ENCODE measurements around the gene MAD1L1.
A peak's percentile ranks its signal among the peaks of the same experiment; 100 is the strongest.
"Not testable (repeated sequence)": the region's sequence is repeated elsewhere in the genome, so short reads cannot be mapped to it uniquely, and the experiment has no call there.

Gene MAD1L1

DNA sequence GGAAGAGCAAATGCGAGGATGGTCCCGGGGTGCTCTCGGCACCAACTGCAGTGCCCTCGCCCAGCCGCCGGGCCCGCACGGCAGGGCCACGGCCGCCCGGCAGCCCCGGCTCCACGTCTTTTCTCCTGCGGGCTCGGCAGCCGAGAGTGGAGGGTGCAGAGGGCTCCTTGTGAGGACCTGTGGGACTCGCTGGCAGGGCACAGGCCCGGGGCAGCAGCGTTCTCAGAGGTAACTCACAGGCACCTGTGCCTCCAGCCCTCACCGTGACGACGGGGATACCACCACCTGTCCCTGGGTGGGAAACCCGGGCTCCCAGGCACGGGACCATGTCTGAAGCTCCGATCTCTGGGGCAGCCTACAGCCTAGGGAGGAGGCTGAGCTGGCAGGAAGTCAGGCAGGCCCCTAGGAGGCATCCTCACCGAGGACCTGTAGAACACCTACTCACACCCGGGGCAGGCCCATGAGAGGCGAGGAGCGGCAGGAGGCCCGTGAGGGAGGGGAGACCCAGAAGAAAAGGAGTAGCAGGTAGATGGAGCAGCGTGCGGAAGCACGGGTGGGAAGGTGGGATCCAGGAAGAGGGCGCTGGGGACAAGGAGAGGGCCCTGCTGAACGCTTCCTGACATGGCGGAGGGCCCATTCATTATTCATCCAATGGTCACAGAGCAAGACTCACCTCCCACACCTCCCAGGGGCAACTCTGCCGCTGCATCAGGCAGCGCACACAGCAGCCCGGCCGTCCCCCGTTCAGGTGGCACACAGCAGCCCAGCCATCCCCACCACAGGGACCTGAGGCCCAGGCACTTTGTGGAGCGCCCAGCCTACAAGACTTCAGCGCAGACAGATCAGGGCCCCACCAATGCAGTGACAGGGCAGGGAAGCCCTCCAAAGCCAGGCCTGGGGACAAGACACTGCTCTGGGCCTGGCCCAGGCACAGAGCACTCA, 244.9 kb downstream of the MAD1L1 start:
- no peak for DNase-seq (ENCODE audit: low spot score)

DNA sequence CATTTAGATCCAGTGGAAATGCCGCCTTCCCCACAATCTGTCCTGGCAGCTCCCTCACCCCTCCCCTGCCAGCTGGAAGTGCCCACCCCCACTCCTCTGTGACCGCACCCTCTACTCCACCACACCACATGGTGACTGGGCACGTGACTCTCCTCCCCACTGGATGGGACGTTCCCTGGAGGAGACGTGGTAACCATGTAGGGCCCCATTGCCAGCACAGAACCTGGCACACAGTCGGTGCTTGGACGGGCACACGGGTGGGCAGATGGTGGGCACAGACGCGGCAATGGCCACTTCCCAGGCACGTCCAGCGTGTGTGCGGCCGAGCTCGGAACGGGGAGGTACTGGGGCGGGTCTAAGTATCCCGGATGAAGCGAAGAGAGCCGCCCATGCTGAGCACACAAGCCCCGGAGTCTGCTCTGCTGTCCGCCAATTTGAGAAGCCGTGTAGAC, 245.6 kb downstream of the MAD1L1 start:
- no peak for DNase-seq (ENCODE audit: low spot score)

DNA sequence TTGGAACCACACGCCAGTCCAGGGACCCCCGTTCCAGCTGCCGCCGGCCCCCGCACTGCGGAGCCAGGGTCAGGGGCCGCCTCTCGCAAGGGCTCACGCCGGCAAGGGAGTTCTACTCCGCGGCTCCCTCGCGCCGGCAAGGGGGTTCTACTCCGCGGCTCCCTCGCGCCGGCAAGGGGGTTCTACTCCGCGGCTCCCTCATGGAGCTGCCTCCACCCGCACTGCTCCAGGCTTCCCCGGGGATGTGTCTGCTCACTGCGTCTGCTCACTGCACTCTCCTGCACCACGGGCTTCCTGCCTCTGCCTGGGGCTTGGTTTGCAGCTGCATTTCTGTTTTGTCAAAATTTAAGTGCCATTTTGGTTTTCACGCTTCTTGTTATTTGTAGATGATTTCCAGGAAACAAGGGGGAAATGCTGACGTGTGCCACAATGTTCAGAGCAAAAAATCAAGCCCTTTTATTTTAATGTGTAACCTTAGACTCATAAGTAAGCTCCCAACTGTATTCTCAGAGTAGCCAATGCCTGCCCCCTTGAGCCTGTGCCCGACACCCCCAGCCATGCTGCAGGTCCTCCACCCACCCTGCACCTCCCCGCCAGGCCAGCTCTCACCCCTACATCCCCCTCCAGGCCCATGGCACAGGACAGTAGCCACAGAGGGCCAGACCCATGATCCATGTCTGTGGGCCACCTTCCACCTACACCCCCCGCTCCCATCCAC, 246.2 kb downstream of the MAD1L1 start:
- DNase-seq (ENCODE audit: low spot score), result no peak

DNA sequence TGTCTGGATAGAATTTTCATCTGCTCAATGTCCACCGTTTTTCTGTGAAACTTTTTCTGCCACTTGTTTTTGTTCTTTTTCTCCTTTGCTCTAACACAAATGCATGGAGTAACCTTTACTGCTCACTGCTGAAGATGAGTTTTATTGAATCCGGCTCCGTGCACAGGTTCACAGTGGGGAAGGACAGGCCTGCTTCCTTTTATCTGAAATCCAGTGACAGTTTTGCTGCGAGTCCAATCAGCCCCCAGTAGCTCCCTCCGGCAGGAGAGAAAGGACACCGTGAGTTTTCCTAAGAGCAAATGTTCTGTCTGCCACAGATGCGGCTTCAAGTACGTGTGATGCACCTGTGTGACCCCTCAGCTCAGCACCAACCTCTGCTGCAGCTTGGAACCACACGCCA, 246.8 kb downstream of the MAD1L1 start:
- no peak for DNase-seq (ENCODE audit: low spot score)

DNA sequence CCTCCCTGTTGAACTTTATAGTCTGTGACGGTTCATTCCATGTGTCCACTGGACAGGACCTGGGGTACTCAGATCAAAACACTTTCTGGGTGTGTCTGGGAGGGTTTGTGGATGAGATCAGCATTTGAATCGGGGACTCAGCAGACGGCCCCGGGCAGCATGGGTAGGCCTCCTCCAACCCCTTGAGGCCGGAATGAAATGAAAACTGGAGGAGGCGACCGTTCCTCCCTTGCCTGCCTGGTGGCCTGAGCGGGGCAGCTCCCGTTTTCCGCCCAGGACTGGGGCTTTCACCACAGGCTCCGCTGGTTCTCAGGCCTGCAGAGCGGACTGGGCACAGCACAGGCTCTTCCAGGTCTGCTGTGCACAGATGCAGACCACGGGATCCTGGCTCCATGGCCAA, 247.7 kb downstream of the MAD1L1 start:
- DNase-seq (ENCODE audit: low spot score), result no peak

DNA sequence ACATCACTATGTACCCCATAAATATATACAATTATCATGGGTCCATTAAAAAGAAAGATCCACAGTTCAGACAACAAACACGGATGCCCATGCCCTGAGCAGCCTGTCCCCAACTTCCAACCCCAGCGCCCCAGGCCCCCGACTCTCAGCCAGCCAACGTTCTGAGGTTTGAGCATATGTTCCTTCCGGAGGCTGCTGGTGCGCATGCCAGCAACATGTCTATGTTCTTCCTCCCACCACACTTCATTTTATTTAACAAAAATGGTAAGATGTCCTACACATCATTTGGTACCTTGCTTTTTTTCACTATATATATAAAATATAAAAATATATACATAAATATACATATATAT, 250.9 kb downstream of the MAD1L1 start:
- DNase-seq (ENCODE audit: low spot score), result no peak

DNA sequence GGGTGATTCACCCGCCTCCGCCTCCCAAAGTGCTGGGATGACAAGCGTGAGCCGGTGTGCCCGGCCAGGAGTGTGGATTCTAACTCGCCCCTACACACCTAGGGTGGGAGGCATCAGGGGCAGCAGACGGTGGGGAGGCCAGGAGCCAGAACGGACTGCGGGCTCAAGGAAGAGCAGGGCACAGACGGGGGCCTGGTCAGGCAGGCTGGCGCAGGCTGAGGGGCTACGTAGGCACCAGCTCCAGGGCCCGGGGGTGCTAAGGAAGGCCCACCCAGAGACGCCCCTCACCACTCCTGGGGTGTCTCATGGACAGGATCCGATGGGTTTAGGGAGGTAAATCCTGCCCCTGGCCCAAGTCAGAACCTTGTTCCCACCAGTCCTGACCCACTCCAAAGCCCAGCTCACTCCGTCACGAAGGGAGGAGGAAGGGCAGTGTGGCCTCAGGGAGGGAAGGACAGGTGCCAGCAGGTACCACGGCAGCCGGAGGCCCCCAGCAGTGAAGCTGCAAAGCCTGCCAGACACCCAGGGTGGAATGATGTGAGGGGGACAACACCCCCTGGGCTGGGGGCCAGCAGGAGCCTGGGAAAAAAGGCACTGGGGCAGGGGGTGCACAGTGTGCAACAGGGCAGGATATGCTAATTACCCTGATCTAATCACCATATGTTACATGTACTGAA, 251.4 kb downstream of the MAD1L1 start:
- no peak for DNase-seq (ENCODE audit: low spot score)

DNA sequence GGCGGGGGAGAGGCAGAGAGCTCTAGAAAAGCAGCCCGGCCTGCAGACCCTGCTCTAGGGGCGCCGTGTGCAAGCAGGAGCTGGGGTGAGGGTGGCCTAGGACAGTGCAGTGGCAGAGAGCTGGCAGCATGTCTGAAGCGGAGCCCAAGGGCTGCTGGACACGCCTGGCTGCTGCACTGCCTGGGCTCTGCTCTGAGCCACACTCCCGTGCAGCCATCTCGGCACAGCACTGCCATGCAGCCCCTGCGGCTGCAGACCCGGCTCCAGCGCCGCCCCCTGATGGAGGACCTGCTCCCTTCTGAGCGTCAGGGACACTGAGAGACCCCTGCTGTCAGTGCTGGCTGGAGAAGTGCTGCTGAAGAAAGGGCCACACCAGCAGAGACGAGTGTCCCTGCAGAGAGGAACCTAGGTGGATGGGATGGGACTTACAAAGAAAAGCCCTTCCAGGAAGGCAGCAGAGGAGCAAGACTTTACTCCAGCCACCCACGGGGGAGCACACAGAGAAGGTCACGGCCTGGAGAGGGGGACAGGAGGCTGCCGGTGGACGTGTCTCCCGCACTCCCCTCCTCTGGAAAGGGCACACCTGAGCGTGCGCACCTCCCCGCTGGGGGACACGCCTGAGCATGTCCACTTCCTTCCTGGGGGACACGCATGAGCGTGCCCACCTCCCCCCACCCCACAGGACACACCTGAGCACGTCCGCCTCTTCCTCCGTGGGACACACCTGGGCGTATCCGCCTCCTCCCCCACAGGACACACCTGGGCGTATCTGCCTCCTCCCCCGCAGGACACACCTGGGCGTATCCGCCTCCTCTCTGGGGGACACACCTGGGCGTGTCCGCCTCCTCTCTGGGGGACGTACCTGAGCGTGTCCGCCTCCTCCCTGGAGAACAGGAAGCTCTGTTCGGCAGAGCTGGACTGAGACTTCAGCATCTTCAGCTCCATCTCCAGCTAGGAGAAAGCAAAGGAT, 252.9 kb downstream of the MAD1L1 start:
- DNase-seq (ENCODE audit: low spot score), result peak; percentile 62

DNA sequence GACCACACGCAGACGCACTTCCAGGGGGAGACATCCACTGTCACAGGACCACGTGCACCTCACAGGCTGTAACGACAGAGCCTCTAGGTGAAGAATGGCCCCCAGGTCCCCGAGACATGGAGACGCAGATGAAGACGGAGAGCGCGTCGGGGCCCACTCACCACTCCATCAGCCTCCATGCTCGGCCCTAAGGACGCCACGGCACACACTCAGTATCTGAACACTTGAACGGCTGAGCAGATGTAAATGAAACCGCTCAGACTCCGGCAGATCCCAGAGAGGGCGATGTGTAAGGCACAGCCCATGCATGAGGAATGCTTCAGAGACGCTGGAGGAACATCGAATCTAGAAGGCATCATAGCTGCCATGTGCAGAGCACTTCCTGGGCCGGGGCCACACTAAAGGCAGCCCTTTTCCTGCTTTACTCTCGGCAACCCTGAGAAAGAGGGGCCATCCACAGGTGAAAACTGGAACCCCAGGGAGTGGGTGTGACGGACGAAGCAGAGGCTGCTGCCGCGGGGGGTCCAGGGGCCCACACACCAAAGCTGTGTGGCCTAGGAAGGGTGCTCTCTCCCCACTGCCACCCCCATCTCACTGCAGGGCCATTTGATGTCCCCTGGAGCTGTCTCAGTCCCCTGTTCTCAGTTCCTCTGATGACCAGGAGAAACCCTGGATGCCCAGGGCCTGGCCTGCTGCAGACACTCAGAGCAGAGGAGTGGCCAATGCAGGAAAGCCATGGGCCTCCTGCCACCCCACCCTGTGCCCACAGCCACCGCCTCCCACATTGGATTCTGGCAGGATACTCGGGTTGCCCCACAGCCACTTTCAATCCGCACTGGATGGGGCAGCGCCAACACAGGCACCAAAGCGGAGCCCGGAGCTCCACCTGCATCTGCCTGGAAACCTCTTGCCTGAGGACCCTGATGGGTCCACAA, 253.8 kb downstream of the MAD1L1 start:
- no peak for DNase-seq (ENCODE audit: low spot score)

DNA sequence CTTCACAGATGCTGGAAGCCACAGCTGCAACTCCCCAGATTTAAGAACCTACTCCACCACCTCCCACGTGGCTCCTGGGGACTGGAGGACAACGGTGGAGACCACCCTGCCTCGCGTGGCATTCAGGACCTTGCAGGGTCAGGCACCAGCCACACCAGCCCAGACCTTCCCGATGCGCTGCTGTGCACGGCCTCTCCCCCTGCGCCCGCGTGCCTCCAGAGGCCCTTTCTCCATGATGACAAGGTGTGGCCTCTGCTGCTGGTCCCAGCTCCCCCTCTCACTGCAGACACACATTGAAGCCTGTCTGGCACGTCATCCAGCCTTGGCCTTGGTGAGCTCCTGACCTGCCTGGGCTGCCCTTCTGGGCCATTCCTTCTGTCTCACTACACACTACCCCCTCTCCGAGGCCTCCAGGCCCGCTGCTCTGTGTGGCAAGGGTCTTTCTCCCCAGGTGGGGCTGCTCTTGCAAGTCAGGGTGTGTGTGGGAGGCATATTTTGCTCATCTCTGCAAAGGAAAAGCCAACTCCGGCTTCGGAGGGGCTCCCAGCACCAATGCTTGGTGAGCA, 254.8 kb downstream of the MAD1L1 start:
- DNase-seq (ENCODE audit: low spot score), result no peak

DNA sequence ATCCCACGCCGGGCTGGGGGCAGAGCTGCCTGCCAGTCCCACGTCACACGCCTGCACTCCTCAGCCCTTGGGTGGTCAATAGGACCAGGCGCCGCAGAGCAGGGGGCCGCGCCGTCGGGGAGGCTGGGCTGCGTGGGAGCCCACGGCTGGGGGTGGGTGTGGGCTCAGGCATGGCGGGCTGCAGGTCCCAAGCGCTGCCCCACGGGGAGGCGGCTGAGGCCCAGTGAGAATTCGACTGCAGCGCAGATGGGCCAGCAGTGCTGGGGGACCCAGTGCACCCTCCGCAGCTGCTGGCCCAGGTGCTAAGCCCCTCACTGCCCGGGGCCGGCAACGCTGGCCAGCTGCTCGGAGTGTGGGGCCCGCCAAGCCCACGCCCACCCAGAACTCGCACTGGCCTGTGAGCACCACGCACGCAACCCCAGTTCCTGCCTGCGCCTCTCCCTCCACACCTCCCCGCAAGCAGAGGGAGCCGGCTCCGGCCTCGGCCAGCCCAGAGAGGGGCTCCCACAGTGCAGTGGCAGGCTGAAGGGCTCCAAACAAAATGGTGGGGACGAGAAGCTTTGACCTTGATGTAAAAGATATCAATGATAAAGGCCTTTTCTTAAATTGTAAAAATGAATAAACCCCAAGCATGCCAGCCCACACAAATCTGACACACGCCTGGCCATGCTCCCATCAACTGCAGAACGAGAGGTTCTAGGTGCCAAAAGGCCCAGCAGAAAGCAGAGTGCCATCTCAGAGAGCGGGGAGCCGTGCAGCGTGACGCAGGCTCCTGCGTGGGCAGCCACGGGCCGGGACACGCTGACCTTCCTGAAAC, 255.5 kb downstream of the MAD1L1 start:
- DNase-seq (ENCODE audit: low spot score), result no peak

DNA sequence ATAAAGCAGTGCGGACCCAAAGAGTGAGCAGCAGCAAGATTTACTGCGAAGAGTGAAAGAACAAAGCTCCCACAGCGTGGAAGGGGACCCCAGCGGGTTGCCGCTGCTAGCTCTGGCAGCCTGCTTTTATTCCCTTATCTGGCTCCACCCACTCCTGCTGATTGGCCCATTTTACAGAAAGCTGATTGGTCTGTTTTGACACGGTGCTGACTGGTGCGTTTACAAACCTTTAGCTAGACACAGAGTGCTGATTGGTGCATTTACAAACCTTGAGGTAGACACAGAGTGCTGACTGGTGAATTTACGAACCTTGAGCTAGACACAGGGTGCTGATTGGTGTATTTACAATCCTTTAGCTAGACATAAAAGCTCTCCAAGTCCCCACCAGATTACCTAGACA, 256.2 kb downstream of the MAD1L1 start:
- not testable (repeated sequence) for DNase-seq (ENCODE audit: low spot score)

DNA sequence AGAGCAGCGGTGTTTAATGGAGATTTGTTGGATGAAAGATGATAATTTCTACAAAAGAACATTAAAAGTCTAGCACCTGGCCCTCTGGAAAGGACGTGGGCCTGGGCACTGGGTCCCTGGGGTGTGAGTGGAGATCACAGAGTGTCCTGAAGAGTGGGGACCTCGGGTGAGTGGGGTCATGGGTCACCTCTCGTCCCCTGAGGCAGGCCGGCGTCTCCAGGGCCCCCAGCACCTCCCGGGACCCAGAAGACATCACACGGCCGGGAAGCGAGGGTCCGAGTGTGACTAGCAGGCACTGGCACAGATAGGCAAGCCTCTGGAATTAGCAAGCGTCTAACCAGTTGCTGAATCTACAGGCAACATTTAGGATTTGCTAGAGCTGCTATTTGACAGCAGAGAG, 257.2 kb downstream of the MAD1L1 start:
- no peak for DNase-seq (ENCODE audit: low spot score)

DNA sequence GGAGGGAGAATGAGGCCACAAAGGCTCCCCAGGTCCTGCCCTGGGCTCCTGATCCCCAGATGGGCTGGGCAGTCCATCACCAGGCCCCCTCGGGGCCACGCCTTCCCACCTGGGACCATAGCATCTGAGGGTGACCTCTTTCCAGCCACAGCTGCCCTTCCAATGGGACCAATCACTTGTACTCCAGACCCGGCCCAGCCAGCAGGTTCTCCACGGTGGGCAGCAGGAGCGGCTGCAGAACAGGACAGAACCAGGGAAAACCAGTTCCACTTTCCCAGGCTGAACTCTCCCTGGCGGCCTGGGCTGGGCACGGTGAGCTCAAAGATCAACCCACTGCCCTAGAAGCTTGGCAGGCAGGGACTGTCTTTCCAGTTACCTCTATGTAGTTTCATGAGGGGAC, 257.6 kb downstream of the MAD1L1 start:
- DNase-seq (ENCODE audit: low spot score), result no peak

DNA sequence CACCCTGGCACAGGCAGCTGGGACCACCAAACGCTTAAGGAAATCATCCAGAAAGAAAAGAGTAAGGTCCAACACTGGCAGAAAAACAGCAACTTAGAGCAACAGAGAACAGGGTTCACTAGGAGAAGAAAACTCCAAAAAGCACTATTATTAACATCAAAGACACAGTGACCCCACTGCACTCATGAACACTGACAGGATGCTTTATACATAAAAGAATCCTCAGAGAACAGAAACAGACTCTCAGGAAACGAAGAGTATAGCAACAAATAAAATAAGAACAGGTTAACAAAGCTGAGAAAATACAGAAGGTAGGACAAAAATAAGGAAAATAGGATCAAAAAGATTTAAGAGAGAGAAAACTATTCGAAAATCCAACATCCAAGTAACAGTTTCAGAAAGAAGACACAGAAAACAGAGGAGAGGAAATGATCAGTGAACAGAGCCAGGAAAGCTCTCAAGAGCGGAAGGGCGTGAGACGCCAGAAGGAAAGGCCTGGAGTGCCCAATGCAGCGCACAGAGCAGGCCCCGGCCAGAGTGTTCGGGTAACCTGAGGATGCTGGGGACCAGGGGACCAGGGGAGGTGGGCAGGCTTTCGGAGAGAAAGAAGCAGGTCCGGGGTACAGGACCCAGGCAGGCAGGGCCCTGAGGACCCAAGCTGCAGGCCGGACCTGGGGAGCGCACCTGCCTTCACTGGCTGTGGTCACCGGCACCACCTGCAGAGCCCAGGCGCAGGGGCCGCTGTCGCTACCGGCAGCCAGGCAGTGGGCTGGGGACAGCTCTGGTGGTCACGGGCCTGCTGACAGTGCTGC, 258.2 kb downstream of the MAD1L1 start:
- no peak for DNase-seq (ENCODE audit: low spot score)

DNA sequence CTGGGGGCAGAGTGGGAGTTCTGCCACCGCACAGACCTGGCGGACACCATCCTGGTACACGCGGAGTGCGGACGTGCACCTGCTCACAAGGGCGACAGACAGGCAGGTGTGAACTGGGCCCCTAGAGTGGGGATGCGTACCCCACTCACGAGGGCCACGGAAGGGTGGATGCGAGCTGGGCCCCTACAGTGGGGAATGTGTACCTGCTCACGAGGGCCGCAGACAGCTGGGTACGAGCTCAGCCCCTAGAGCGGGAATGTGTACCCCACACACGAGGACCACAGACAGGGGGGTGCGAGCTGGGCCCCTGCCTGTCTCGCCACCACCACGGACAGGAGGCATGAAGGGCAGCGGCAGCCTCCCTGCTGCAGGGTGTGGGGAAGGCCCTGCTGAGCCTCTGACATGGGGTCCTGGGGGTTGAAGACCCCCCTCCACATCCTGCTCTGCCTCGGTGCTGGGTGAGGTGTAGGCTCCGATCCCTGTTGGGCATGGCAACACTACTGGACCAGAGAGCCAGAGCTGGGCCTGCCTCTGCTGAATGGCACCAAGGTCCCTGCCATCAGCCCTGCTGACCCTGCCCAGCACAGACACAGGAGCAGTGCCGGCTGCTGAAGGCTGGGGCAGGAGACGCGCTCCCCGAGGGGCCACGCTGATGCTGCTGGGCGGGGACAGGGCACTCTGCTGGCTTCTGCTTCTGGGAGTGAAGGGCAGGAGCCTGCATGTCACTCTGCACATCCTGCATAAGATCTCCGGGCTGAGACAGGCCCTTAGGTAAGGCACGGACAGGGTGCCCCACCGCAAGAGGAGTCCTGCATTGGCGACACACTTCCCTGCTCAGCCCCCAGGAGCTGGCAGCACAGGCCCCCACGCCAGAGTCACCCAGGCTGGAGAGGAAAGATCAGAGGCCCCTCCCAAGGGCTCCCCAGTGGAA, 259.2 kb downstream of the MAD1L1 start:
- no peak for DNase-seq (ENCODE audit: low spot score)

DNA sequence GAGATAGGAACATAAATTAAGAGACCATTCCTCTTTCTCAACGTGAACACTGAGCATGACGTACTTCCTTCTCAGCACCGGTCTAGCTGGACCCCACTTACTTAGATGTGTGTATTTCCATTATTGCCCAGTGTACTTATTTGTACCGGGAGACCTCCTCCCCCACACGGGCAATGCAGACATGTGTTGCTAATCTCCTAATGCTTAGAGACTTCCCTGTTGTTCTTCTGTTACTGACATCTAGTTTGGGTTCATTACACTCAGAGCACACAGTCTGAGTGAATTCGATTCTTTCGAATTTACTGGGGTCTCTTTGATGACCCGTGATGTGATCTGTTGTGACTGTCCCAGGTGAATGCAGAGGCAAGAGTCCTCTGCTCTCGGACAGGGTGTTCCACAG, 260.0 kb downstream of the MAD1L1 start:
- no peak for DNase-seq (ENCODE audit: low spot score)

Data from iPS-NIHi11 (cell line).